Stimulated activated CD4-positive, alpha-beta T cell treated with anti-CD3 and anti-CD28 coated beads, Interleukin-1b, Interleukin-23, amount 100 ng/mL, for 4 hours (primary cell): ENCODE data around the gene GABRB2.
"Not testable (repeated sequence)": the region's sequence is repeated elsewhere in the genome, so short reads cannot be mapped to it uniquely, and the experiment has no call there.

ENCODE experiments used
- DNase-seq, 2 donors: peaks; one replicate each; pipeline ENCODE4 v3.0.0-alpha.2; 2020; ENCODE audit warnings: low read depth in 2 of 2

The GABRB2 gene

DNA sequence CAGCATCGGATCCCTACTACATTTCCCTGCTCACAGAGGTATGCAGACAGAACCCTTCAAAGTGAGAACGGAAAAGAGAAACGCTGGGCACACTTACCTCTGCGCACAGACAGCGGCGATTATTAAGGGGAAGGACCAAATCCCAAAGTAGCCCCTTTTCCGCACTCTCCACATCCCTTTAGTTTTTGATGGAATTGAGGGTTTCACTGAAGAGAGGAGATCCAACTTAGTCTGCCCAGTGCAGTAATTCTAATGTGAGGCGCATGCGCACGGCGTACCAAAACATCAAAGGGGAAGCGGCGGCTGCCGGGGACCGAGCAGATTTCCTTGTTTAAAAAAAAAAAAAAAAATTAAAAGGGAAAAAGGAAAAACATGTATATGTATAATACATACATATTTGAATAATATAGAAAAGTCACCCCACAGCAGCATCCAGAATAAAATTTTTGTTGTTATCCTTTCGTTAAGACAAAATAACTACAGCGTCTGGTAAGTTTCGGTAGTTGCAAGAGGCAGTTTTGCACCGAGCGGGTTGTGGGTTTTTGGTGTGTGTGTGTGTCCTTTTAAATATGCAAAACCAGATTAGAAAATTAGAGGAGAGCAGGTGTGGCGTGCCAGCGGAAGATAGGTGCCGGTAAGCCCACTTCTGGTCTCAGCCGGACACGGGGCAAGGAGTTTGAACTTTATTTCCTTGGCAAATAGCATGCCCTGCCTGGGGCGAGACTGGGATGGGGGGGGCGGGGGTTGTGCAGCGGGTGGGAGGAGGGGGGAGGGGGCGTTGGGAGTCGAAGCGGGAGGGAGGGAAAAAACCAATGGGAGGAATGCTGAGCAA is at the start of gene GABRB2:
Gene GABRB2, minus strand, starts transcription at position 256 of the 832 bp plus-strand sequence. Its CDS starts 82 bp downstream, at position 174.
- DNase-seq, result peak in 1 of 2 donors; percentile 27

DNA sequence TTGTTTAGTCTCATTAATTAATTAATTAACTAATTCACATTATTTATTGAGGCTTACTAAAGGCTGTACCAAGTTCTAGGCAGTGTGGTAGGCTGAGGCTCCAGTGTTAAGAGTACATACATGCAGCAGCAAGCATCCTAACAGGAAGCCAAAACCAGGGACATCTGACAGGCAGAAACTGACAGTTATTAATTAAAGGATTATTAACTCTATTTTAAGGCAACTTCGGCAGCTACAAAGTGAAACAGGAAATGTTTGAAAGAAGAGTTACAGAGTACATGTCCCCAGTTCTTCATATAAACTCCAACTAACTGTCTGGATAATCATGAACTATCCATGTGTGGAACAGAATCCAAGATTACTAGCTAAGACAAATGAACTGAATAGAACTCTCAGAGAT is 39.3 kb upstream of the GABRB2 start:
- DNase-seq, result no peak

DNA sequence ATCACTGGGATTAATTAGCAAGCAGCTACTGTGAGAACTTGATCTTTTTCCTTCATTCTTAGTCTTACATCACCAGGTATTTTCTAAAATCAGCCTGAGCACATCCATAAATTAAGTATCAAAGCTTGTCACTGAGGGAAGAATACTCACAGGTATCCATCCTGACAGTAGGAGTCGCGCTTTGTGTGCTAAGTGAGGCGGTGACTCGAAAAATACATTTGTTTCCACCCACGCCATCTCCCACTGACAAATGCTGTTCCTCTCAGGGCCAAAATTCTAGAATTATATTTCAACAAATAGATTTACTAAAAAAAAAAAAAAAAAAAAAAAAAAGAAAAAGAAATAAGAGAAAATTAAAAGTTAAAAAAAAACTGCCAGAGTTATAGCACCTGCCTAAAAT is 34.1 kb upstream of the GABRB2 start:
- no peak for DNase-seq

DNA sequence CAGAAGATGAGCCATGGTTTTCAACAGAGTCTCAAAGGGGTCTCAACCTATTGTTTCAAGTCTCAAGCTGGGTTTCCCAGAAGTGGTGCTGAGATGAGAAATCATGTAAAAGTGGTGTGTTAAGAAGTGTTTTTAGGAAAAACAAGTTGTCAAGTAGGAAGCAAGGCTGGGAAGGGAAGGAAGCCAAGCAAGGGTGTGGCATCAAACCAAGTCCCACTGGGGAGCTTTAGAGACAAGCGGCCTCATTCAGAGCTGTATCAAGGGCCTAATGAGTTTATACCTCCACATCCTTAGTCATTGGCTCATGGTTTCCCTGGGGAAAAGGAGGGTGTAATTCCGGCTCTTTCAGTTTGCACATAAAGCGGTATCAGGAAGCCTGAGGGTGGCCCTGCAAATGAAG is 26.4 kb upstream of the GABRB2 start:
- DNase-seq, result no peak

DNA sequence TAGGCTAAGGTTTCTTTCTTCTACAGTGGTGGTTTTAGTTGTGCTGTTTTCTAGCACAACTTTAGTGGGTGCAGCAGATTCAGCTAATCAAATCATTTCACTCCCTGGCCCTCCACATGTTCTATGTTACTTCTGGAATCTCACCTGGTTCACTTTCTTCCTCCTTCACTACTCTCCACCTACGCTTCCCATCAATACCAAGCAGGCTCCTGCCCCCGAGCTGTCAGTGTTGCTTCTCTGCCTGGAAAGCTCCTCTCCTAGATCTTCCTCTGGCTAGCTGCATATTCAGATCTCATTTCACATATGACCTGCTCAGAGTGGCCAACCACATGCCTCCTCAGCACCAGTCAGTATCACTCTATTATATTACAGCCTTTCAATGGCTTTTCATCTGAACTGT is 19.6 kb upstream of the GABRB2 start:
- no peak for DNase-seq

DNA sequence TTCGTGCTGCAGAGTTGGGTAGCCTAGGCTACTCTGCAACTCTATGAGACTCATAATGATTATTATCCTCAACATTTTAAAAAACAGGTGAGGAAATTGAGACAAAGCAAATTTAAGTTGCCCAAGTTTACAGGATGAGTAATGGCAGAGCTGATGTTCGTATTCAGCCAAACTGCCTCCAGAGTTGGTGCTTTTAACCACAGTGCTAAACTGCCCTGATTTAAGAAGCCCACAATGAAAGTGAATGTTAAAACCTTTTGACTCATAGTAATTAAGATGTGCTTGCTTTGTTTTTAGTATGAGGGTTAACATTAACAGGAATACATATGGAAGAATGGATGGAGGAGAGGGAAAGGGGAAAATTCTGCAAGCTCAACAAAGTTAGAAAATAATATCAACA is 15.9 kb upstream of the GABRB2 start:
- no peak for DNase-seq

DNA sequence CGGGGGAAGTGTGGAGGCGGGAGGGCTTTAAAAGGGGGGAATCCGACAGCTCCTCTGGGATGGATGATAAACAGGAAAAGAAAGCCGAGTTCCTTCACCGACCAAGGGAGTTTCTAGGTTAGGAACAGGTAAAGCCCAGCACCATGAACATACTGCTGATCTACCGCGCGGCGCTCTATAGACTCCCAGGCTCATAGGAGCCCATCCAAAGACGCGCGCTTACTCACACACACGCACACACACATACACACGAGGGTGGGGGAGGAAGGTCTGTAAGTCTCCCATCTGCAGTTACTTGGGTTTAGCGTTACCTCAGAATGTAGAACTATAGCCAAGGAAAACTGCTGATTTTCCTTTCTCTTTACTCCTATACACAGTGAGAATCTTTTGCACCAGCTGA is 2.6 kb upstream of the GABRB2 start:
- DNase-seq, result no peak

DNA sequence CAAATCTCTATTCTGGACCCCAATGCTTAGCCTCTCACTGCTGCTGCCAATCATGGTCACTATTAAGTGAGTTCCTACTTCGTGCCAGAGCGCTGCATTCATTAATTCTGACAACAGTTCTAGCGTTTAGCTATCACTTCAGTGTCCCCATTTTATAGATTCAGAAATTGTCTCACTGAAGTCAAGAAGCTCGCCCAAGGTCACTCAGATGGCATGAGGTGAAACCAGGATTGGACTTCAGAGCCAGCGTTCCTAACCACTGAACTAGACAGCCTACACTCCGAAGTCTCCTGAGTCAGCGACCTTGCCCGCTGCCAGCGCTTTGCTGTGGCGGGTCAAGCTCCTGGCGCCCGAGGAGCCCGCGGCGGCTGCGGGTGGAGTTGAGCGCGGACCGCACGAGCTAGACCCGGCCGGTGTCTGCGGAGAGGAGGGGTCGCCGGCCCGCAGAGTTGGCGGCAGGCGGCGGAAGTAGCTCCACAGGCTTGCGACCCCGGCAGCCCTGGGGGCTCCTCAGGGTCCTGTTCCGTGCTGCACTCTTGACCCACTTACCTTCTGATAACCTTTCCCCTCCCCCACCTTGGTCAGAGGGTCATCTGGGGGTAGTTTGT is 2.1 kb upstream of the GABRB2 start:
- no peak for DNase-seq

DNA sequence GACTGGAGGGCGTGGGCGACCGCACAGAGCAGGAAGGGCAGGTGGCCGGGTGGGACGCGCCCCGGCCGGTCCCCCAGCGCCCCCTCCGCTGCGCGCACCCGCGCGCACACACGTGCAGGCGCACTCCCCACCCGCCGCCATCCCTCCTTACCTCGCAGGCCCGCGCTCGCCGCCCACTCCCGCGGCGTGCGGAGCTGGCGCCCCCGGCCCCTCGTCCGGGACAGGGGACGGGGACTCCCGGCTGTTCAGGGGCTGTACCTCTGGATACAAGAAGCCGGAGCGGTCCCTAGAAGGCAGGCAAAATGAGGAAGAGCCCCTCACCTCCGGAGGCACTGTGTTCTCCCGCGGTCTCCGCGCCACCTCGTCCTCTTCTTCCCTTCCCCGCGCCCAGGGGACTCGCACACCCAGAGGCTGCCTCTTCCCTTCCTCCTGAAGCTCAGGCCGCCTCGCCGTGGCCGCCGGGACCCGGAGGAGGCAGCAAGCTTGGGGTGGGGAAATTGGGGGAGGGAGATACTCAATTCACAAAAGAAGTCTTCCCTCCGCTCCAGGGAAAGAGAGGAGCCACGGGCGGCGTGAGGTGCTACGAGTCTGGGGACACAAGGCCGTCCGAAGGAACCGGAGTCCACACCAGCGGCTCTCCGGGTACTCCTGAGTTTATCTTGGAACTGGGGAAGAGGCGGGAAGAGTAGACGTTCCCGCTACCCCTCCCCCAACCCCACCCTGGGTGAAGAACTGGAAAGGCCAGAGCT is 1.4 kb upstream of the GABRB2 start:
- DNase-seq, result no peak

DNA sequence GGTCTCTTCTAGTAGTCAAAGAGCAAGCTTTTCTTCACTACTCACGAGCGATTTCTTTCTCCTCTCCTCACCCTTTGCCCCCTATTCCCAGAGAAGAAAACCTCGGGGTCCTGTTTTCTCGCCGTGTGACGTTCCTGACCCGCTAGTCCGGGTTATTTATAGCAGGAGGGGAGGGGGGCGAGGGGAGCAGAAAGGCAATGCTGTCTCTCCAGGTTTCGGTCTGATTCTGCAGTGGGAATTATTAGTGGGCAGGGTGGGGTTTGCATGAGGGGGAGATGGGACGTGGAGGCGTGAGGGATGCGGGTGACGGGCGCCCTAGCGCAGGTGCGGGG is 847 bp upstream of the GABRB2 start:
- no peak for DNase-seq

DNA sequence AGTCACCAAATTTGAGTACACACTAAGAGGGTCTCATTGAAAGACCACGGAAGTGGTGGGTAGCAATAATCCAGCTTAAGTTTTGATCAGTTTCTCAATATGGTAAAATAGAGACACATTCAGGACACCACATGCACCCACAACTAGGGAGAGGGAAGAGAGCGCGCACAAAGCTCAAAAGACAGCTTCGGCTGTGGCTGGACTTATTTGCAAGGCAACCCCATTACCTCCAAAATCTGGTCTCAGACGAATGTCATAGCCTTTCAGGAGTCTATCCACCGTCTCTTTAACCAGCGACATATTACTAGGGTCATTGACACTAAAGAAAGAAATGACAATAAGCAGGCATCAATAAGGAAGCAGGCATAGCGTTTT is 443 bp downstream of the GABRB2 start:
- no peak for DNase-seq

DNA sequence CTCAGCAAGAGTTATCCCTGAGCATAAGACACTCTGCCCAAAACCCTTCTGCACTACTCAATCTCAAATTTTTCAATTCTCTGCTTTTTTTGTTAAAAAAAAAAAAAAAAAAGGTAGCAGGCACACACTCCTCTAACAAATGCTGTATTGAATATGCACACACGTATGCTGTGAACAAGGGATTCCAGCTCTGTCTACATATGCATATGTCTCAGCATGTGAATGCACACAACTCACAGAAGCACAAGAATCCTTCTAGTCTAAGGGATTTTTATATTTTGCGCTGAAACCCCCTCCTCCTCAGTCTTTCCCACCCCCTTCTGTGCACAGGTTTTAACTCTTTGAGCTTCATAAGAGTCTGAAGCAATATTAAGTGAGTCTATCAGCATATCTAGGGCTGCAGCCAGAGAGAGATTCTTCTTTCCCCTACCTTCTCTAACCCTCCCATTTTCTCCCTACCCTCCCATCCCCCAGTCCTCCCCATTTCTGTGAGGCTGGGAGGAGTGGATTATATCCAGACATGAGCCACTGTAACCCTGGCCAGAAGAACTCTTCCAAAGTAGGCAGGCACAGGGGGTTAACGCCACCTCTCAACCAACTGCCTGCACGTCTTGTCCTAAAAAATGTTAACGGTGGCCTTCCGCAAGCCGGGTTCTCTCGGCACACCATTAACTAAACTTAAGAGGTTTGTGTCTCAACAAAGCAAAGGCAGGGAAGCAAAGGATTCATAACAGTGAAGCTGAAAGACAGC is 1.0 kb downstream of the GABRB2 start:
- no peak for DNase-seq

DNA sequence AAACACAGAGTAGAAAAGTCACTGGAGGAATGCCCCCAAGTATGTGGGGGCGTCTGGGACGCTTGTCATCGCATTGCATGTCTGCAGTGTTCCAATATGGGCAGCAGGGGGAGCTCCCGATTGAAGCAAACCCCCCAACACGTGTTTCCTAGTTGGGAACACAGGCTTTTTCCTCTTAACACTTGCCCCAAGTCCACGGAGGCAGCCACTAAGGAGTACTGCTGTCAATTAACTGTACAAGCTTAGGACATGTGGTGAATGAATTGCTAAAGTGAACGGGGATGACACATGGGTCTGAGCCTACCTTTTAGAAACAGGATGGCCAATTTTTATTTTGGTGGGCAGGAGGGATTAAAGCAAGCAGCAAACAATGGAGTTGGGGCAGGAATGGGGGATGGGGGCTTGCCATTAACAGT is 2.2 kb downstream of the GABRB2 start:
- no peak for DNase-seq

DNA sequence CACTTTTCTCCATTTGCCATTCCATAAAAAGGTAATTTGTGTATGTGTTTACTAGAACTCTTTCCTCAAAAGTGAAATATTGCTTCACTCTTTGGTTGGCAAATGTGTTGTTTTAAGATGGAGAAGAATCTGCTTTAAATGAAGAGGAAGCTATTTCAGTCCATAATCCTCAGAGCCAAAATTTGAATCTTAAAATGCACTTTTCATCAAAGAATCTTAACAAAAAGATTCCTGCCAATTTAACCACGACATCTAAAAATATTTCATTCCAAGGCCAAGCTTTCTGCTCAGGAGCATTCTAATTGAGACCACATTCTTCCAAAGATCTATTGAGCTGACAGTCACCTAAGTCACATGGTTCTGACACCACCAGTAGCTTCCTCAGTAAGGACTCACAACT is 7.5 kb downstream of the GABRB2 start:
- no peak for DNase-seq

DNA sequence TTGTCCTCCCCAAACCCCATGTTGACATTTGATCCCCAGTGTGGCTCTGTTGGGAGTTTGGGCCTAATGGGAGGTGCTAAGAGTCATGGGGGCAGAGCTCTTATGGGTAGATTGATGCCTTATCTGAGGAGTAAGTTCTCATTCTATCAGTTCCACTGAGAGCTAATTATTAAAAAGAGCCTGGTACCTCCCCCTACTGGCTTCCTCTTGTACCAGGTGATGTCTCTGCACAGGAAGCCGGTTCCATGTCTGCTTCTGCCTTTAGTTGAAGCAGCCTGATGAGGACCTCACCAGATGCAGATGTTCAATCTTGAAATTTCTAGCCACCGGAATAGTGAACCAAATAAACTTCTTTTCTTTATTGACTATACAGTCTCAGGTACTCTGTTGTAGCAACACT is 10.8 kb downstream of the GABRB2 start:
- DNase-seq, result no peak

DNA sequence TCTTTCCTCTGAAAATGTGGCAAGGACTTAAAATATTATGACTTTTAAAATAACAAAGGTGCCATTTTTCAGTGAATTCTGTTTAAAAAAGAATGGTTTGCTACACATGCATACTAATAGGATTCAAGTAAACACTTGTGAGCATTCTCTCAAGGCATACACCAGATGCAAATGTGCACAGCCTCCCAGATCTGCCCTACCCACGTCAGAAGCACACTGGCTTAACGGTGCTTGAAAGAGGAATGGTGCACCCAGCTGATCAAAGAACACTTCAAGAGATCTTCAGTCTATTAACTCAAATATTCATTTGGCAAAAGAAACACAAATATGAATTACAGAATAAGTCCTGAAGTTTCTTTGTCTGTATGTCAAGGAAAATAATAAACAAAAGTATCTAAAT is 15.8 kb downstream of the GABRB2 start:
- DNase-seq, result no peak

DNA sequence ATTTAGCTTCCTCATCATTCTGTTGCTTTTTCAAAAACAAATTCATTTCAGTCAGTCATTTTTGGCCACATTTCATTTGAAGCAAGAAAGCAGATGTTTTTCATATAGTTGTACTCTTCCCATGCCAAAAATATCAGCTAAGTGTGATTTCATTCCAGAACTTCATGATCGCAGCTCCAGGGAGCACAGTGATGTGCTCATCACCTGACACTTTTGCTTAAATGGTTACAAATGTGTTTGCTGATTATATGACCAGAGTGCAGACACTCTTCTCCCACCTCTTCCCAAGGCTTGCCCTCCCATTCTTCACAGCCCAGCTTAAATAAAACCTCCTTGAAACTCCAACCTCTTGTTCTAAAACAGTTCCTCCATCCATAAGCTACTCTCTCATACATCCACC is 32.6 kb downstream of the GABRB2 start:
- no peak for DNase-seq

DNA sequence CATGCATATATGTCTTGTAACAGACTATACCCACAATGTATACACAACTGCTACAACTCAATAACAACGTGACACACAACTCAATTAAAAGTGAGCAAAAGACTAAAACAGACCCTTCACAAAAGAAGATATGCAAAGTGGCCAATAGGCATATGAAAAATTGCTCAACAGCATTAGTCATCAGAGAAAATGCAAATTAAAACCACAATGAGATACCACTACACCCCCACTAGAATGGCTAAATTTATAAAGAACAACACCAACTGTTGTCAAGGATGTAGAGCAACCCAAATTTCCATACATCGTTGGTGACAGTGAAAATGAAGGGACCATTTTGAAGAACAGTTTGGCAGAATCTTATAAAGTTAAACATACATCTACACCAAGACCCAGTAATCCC is 38.9 kb downstream of the GABRB2 start:
- no peak for DNase-seq

DNA sequence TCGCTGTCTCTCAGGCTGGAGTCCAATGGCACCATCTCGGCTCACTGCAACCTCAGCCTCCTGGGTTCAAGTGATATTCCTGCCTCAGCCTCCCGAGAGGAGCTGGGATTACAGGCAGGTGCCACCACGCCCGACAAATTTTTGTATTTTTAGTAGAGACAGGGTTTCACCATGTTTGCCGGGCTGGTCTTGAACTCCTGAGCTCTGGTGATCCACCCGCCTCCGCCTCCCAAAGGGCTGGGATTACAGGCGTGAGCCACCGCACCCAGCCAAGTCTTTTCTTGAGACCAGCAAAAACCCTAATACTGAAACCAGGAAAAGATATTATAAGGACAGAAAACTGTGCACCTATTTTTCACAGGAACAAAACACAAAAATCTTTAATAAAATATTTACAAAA is 41.4 kb downstream of the GABRB2 start:
- not testable (repeated sequence) for DNase-seq

DNA sequence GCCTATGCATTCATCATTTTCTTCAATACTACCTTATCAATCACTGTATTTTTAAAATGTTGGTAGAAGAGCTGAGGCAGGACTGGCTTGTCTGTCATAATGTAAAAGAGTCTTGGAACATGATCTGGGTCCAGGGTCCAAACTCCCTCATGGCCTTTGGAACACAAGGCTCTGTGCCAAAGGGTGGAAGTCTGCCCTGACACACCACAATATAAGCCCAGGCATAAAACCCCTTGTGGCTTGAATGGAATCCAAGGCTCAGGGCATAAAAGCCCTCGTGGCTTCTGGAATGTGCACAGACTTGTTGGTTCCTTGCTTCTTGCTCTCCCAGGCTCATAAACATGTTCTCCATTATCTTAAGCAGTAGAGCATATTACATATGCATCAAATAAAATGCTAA is 48.0 kb downstream of the GABRB2 start:
- no peak for DNase-seq

DNA sequence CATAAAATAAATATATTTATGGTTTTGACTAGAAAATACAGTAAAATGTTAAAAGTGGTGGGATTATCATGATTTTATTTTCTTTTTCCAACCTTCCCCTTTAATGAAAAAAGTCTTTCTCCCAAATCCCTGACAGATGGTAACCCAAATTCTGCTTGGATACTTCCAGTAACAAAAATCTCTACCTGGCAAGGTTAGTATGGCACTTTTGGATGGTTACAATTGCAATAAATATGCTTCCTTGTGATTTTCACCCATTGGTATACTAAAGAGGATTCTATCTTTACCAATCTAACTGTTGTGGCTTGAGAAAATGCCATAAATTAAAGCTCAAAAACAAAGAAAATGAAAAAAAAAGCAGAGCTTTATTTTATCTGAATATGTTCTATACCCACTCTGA is 62.8 kb downstream of the GABRB2 start:
- DNase-seq, result no peak

DNA sequence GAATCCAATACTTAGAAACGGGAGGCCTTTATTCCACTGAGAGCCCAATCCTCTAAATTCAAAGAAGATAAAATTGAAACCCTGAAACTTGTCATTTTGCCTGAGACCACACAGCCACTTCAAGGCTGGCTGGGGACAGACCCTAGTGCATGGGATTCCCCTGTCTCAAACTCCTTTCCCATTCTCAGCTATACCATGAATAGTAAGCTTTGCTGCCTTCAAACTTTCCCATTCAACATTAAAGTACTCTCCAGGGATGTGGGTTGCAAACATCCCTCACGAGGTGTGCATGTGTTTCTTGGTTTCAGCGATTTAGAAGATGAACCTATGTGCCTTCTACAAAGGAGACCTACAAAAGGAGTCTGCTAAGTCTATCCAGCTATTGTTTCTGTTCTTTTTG is 64.6 kb downstream of the GABRB2 start:
- no peak for DNase-seq
